CD4-positive, CD25-positive, alpha-beta regulatory T cell (primary cell): Measurements from ENCODE around the gene FNDC1. TPM values are rescaled to one million over a fixed set of nuclear protein-coding genes. Genes with fewer than 3 reads are reported as not detected.

Source experiments
- ATAC-seq, 2 donors: fragments of 150-1000 bp; cut with Tn5 transposase; one replicate each; pipeline ENCODE4 v1.10.0; 2021; ENCODE audit warnings: low read depth in 2 of 2, moderate number of reproducible peaks in 2 of 2, moderate library complexity in 1 of 2
- DNase-seq, 3 donors: peaks; one replicate each; pipeline versions ENCODE4 v3.0.0 to v3.0.0-alpha.2; 2012 to 2022; ENCODE audit warnings: mixed read lengths in 1 of 3
- H3K27ac ChIP-seq: one replicate; pipeline ENCODE4 v1.7.0; 2013; ENCODE audit warnings: mild to moderate bottlenecking, low read length; ENCODE audit not compliant: insufficient read depth, poor library complexity, severe bottlenecking
- H3K27me3 ChIP-seq: one replicate; pipeline ENCODE4 v1.7.0; 2013; ENCODE audit warnings: low read length; ENCODE audit not compliant: control insufficient read depth, insufficient read depth
- H3K36me3 ChIP-seq: one replicate; pipeline ENCODE4 v1.7.0; 2013; ENCODE audit warnings: mild to moderate bottlenecking, low read length, moderate library complexity; ENCODE audit not compliant: control insufficient read depth, insufficient read depth
- H3K4me1 ChIP-seq: 2 replicates; pipeline ENCODE4 v1.7.0; 2013; ENCODE audit warnings: mild to moderate bottlenecking, low read length; ENCODE audit not compliant: insufficient read depth, control insufficient read depth, poor library complexity, severe bottlenecking
- H3K4me3 ChIP-seq: one replicate; pipeline ENCODE4 v1.7.0; 2013; ENCODE audit warnings: low read depth, mild to moderate bottlenecking, low read length, moderate library complexity
- H3K9me3 ChIP-seq, 2 experiments: 1 replicate in 1 of 2; 2 replicates in 1 of 2; pipeline ENCODE4 v1.7.0; 2013; ENCODE audit warnings: low read length in 2 of 2, mild to moderate bottlenecking in 1 of 2, moderate library complexity in 1 of 2; ENCODE audit not compliant: control insufficient read depth in 2 of 2
- H3K27ac Mint-ChIP-seq, 3 donors: one replicate each; pipeline ENCODE4 v1.8.0; 2020 to 2022; ENCODE audit warnings: mild to moderate bottlenecking in 3 of 3, mixed read lengths in 3 of 3, moderate library complexity in 2 of 3
- H3K27me3 Mint-ChIP-seq: one replicate; pipeline ENCODE4 v1.8.0; 2022; ENCODE audit warnings: mild to moderate bottlenecking, mixed read lengths
- H3K36me3 Mint-ChIP-seq: one replicate; pipeline ENCODE4 v1.8.0; 2020; ENCODE audit warnings: mixed read lengths
- H3K4me1 Mint-ChIP-seq, 4 donors: one replicate each; pipeline ENCODE4 v1.8.0; 2020 to 2022; ENCODE audit warnings: mixed read lengths in 4 of 4, mild to moderate bottlenecking in 1 of 4
- H3K4me3 Mint-ChIP-seq, 4 donors: one replicate each; pipeline ENCODE4 v1.8.0; 2020 to 2022; ENCODE audit warnings: mild to moderate bottlenecking in 4 of 4, mixed read lengths in 4 of 4, moderate library complexity in 3 of 4
- H3K9me3 Mint-ChIP-seq, 7 donors: one replicate each; pipeline ENCODE4 v1.8.0; 2020 to 2022; ENCODE audit warnings: mixed read lengths in 7 of 7, mild to moderate bottlenecking in 3 of 7, moderate library complexity in 2 of 7
- polyA plus RNA-seq, 4 donors: library from polyadenylated mRNA; unstranded; fragments of 300-500 nt; fragmentation: Illumina TruSeq; gene quantifications; one replicate each; pipeline ENCODE4 v1.2.3, GENCODE V29; 2021
- total RNA-seq: library from RNA; stranded (reverse); gene quantifications from one replicate; pipeline ENCODE4 v1.2.3, GENCODE V29; 2022

FNDC1 gene
- total and polyA plus RNA-seq, 5 donors from 2014 or later, result 0.17 TPM; not detected in 4

- ATAC-seq (no peak), DNase-seq (no peak)
- no peaks in the 10 kb centered on the region for H3K4me1 Mint-ChIP-seq
- H3K27me3 Mint-ChIP-seq, result peaks cover 13% of the 10 kb centered on the region
- no peak overlapping the region for H3K27ac Mint-ChIP-seq
- H3K4me3 Mint-ChIP-seq, result no peak overlapping the region
- Histone ChIP-seq H3K27me3 (peaks cover 4% of the 10 kb centered on the region), H3K27ac (no peak overlapping the region), H3K9me3 (no peaks in the 10 kb centered on the region), H3K4me3 (no peak overlapping the region), H3K4me1 (no peaks in the 10 kb centered on the region), H3K36me3 (no peaks in the 10 kb centered on the region)
- peaks cover 0 to 7% (median 0%) of the 10 kb centered on the region in 7 donors for H3K9me3 Mint-ChIP-seq
- H3K36me3 Mint-ChIP-seq, result no peaks in the 10 kb centered on the region
Observed at GRCh38 chr6:159303159-159303558, 134.0 kb downstream of the FNDC1 start.

DNA sequence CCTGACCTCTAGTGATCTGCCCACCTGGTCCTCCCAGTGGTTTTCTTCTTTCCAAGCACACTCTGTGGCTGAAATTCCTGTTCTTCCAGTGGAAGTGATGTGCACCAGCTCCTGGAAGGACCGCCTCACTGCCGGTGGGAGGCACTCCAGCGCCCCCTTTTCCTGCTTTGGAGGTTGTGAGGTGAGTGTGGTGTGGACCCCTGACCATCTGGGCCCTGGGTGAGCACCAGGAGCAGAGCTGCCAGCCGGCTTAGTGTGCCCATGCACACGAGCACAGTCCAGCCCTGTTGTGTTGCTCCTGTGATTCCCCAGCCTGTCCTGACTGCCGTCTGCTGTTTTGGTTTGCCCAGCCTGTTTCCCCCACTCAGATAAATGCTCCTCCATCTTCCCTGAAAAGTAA, 134.6 kb downstream of the FNDC1 start:
- Mint-ChIP-seq H3K4me1 (no peaks in the 10 kb centered on the region), H3K27ac (no peak overlapping the region), H3K9me3 (peaks cover 0 to 6% (median 0%) of the 10 kb centered on the region in 7 donors), H3K36me3 (no peaks in the 10 kb centered on the region), H3K4me3 (no peak overlapping the region), H3K27me3 (peaks cover 11% of the 10 kb centered on the region)
- no peak overlapping the region for H3K4me3 ChIP-seq
- H3K4me1 ChIP-seq, result no peaks in the 10 kb centered on the region
- no peaks in the 10 kb centered on the region for H3K9me3 ChIP-seq
- DNase-seq, result no peak
- H3K27ac ChIP-seq, result no peak overlapping the region
- peaks cover 2% of the 10 kb centered on the region for H3K27me3 ChIP-seq
- no peaks in the 10 kb centered on the region for H3K36me3 ChIP-seq
- ATAC-seq, result no peak

- Histone ChIP-seq H3K9me3 (no peaks in the 10 kb centered on the region), H3K4me3 (no peak overlapping the region), H3K27ac (no peak overlapping the region), H3K4me1 (no peaks in the 10 kb centered on the region), H3K27me3 (peaks cover 2% of the 10 kb centered on the region), H3K36me3 (no peaks in the 10 kb centered on the region)
- DNase-seq (no peak), ATAC-seq (no peak)
- no peaks in the 10 kb centered on the region for H3K4me1 Mint-ChIP-seq
- H3K4me3 Mint-ChIP-seq, result no peak overlapping the region
- H3K27me3 Mint-ChIP-seq, result peaks cover 6% of the 10 kb centered on the region
- H3K36me3 Mint-ChIP-seq, result no peaks in the 10 kb centered on the region
- peaks cover 0 to 4% (median 0%) of the 10 kb centered on the region in 7 donors for H3K9me3 Mint-ChIP-seq
- H3K27ac Mint-ChIP-seq, result no peak overlapping the region
Observed at GRCh38 chr6:159304641-159305040, 135.4 kb downstream of the FNDC1 start.

GRCh38 chr6:159305159-159305558, 136.0 kb downstream of the FNDC1 start:
- ATAC-seq (no peak), DNase-seq (no peak)
- Mint-ChIP-seq H3K4me3 (no peak overlapping the region), H3K36me3 (no peaks in the 10 kb centered on the region), H3K9me3 (peaks cover 0 to 4% (median 0%) of the 10 kb centered on the region in 7 donors), H3K27me3 (peaks cover 6% of the 10 kb centered on the region), H3K27ac (no peak overlapping the region), H3K4me1 (no peaks in the 10 kb centered on the region)
- Histone ChIP-seq H3K4me1 (no peaks in the 10 kb centered on the region), H3K27me3 (peaks cover 2% of the 10 kb centered on the region), H3K27ac (no peak overlapping the region), H3K4me3 (no peak overlapping the region), H3K36me3 (no peaks in the 10 kb centered on the region), H3K9me3 (no peaks in the 10 kb centered on the region)

GRCh38 chr6:159305804-159306537, 136.8 kb downstream of the FNDC1 start:
- Histone ChIP-seq H3K4me1 (no peaks in the 10 kb centered on the region), H3K36me3 (no peaks in the 10 kb centered on the region), H3K27ac (no peak overlapping the region), H3K27me3 (peaks cover 2% of the 10 kb centered on the region), H3K4me3 (no peak overlapping the region), H3K9me3 (no peaks in the 10 kb centered on the region)
- H3K27ac Mint-ChIP-seq, result no peak overlapping the region
- ATAC-seq (no peak), DNase-seq (no peak)
- H3K27me3 Mint-ChIP-seq, result peaks cover 3% of the 10 kb centered on the region
- H3K4me3 Mint-ChIP-seq, result no peak overlapping the region
- H3K4me1 Mint-ChIP-seq, result no peaks in the 10 kb centered on the region
- H3K36me3 Mint-ChIP-seq, result no peaks in the 10 kb centered on the region
- H3K9me3 Mint-ChIP-seq, result peaks cover 0 to 4% (median 0%) of the 10 kb centered on the region in 7 donors

DNA sequence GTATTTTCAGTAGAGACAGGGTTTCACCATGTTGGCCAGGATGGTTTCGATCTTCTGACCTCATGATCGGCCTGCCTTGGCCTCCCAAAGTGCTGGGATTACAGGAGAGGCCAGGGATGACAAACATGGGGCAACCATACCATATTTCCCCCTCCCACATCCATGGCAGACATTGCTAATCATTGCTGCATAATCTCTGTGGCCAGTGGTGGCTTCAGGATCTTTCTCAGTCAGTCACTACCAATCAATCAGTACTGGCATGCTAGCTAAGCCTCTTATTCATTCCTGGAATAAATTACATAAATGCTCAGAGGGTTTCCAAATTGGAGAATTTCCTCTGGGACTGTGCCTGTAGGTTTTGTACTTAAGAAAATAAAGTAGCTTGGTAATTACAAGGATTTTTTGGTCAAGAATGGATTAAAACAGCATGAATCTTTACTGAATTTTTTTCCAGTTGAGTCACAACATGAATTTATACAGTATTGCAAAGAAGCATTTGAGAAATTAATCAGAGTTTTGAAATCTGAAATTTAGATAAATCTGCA, 138.1 kb downstream of the FNDC1 start:
- ATAC-seq (no peak), DNase-seq (no peak)
- Histone ChIP-seq H3K27me3 (peaks cover 2% of the 10 kb centered on the region), H3K9me3 (no peaks in the 10 kb centered on the region), H3K27ac (no peak overlapping the region), H3K36me3 (no peaks in the 10 kb centered on the region), H3K4me1 (no peaks in the 10 kb centered on the region), H3K4me3 (no peak overlapping the region)
- peaks cover 0 to 5% (median 0%) of the 10 kb centered on the region in 7 donors for H3K9me3 Mint-ChIP-seq
- H3K4me3 Mint-ChIP-seq, result no peak overlapping the region
- H3K36me3 Mint-ChIP-seq, result no peaks in the 10 kb centered on the region
- no peak overlapping the region for H3K27ac Mint-ChIP-seq
- H3K4me1 Mint-ChIP-seq, result no peaks in the 10 kb centered on the region
- H3K27me3 Mint-ChIP-seq, result no peaks in the 10 kb centered on the region

- ATAC-seq, result no peak
- Mint-ChIP-seq H3K36me3 (no peaks in the 10 kb centered on the region), H3K4me3 (no peak overlapping the region), H3K27ac (no peak overlapping the region), H3K4me1 (no peaks in the 10 kb centered on the region), H3K27me3 (no peaks in the 10 kb centered on the region), H3K9me3 (peaks cover 0 to 5% (median 0%) of the 10 kb centered on the region in 7 donors)
- H3K4me1 ChIP-seq, result no peaks in the 10 kb centered on the region
- peaks cover 2% of the 10 kb centered on the region for H3K27me3 ChIP-seq
- H3K9me3 ChIP-seq, result no peaks in the 10 kb centered on the region
- H3K27ac ChIP-seq, result no peak overlapping the region
- H3K4me3 ChIP-seq, result no peak overlapping the region
- H3K36me3 ChIP-seq, result no peaks in the 10 kb centered on the region
- no peak for DNase-seq
Observed at GRCh38 chr6:159308198-159308597, 139.0 kb downstream of the FNDC1 start.

- no peak overlapping the region for H3K4me3 ChIP-seq
- Mint-ChIP-seq H3K4me1 (no peaks in the 10 kb centered on the region), H3K27me3 (no peaks in the 10 kb centered on the region), H3K4me3 (no peak overlapping the region), H3K9me3 (peaks cover 0 to 1% (median 0%) of the 10 kb centered on the region in 7 donors), H3K36me3 (no peaks in the 10 kb centered on the region), H3K27ac (no peak overlapping the region)
- DNase-seq, result no peak
- H3K9me3 ChIP-seq, result no peaks in the 10 kb centered on the region
- no peaks in the 10 kb centered on the region for H3K4me1 ChIP-seq
- H3K27me3 ChIP-seq, result peaks cover 2% of the 10 kb centered on the region
- no peak overlapping the region for H3K27ac ChIP-seq
- ATAC-seq, result no peak
- no peaks in the 10 kb centered on the region for H3K36me3 ChIP-seq
Observed at GRCh38 chr6:159309723-159310122, 140.5 kb downstream of the FNDC1 start.
